HG02870 (cell line): ENCODE results near the gene RAD21L1.

ENCODE experiments used
- ATAC-seq: cut with Tn5 transposase; IDR thresholded peaks from one replicate; pipeline ENCODE4 v1.9.1; 2021; ENCODE audit warnings: mild to moderate bottlenecking, moderate library complexity; ENCODE audit not compliant: unreplicated experiment

RAD21L1 gene

DNA sequence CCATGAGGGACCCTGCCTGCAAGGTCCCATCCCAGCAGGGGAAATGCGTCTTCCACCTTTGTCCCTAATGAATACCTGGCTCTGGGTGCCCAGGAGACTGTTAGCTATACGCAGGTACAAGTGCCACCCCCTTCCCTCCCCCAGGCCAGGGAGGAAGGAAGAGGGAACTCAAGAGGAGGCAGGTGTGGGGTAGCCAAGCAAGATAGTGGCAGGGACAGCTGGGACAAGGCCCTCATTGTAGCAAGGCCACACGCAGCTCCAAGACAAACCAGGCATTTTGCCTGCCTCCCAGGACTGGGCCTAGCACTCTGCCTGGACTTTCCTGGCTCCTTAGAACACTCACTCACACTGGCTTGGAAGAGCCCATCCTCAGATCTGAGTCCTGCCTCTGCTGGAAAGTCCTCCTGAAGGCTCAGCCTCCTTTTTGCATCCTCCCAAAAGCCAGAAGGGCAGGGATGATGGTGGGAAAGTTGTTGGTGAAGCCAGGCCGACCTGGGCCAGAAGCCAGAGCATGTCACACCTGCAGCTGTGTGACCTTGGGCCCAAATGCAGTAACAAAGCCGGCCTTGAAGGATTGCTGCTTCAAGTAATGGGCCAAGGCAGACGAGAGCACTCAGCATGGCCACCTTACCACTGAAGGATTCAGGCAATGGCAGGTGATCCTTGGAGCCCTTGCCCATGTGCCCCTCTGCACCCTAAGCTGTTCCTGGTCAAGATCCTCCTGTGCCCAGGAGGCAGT, 68.0 kb downstream of the RAD21L1 start:
- ATAC-seq, result no peak

DNA sequence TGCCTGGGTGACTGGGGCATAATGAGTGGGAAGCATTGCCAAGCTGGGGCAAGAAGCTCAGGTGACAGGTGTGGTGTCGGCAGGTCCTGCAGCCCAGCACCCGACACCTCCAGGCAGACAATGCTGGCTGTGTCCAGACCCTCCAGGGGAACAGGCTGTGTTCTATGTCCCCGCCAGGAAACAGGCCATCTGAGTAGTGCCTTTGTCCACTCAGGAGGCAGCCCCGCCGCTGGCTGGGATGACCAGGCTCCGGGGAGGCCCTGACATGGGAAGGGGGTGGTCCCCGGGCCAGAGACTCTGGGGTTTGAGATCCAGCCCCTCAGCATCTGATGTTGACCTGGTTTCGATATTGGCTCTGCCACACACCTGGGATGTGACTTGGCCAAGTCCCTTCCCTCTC, 68.7 kb downstream of the RAD21L1 start:
- ATAC-seq, result no peak

DNA sequence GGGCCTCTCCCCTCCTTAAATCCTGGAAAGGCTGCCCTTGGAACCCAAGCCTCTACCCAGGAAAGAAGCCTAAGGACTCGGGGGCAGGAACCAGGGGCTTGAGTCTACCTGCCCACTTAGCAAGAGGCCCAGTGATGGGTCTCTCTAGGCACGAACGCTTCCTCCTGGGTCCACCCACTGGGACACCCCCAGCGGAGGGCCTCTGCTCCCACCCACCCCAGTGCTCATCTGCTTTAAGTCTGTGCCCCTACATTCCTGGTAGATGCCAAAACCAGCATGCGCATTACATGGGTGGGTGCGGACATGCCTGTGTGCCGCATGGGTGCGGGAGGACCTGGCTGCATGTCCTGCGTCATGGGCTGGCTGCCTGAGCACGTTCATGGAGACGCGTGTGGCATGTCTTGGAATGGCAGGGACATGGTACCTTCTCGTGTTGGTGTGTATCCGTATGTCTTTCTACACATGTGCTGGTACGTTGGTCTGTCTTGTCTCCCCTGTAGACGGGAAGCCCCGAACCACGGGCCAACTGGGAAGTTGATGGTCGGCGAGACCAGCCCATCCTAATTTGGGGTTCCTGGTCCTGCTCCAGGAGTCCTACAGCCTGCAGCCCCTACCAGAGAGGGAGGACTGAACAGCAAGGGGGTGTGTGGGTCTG, 69.6 kb downstream of the RAD21L1 start:
- ATAC-seq, result no peak

DNA sequence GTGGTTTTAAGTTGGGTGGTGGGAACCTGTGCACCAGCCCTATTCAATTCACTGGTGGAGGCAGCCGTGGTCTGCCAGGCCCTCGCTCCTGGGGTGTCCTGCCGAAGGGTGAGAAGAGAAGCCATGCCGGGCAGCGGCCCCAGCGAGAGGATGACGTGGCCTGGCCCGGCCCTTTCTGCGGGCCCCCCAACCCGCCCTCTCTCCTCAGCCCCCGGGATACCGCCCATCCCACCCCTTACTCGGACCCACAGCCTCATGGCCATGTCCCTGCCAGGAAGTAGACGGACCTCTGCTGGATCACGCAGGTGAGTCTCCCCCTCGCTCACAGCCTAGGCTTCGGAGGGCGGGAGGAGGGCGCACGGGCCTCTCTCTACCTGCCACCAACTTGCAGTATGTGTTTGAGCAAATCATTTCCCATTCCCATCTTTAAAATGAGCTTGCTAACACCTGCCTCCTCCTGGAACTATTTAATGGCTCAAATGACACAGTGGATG, 70.3 kb downstream of the RAD21L1 start:
- ATAC-seq, result no peak

DNA sequence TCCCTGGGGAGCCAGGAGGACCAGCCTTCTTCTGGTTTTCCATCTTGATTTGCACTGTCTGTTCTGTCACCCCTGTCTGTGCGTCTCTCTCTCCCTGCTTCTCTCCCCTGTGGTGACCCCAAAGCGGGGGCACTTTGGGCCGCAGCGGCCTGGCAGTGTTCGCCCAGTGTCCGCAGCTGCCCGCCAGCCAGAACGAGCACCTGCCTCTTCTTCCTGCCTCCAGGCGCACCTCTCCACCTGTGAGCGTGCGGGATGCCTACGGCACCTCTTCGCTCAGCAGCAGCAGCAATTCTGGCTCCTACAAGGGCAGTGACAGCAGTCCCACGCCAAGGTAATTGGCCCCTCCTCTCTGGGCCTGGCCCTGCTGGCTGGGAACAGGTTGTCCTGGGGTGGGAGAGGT, 71.1 kb downstream of the RAD21L1 start:
- no peak for ATAC-seq

DNA sequence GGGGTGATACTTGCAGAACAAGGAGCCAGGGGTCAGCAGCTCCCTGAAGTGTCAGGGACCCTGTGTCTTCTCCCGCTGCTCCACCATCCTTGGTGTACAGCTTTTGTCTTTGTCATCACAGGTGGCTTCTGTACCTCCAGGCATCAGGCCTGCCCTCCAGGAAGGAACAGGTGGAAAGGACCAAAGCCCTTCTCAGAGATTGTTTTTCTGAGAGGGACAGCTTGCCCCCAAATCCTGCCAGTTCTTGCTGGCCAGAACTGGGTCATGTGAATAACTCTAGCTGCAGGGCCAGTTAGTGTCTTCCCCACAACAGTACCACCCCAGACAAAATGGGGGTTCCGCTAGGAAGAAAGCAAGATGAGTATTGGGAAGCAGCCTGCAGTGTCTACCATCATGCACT, 71.6 kb downstream of the RAD21L1 start:
- ATAC-seq, result no peak

DNA sequence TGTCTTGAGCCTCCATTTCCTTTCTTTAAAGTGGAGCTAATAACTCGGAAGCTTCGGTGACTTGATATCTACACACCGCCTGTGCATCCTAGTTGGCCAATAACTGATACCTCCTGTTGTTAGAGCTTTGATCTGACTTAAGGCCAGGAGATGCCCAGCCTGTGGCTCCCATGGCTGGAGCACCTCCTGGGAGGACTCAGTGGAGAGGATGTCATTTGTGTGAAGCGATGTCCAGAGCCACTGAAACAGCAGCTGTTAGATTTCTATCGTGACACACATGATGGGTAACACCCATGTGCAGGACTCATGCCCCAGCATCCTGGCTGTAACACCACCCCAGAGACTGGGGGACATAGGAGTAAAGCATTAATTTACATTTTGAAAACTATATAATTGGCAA, 72.3 kb downstream of the RAD21L1 start:
- ATAC-seq, result no peak

DNA sequence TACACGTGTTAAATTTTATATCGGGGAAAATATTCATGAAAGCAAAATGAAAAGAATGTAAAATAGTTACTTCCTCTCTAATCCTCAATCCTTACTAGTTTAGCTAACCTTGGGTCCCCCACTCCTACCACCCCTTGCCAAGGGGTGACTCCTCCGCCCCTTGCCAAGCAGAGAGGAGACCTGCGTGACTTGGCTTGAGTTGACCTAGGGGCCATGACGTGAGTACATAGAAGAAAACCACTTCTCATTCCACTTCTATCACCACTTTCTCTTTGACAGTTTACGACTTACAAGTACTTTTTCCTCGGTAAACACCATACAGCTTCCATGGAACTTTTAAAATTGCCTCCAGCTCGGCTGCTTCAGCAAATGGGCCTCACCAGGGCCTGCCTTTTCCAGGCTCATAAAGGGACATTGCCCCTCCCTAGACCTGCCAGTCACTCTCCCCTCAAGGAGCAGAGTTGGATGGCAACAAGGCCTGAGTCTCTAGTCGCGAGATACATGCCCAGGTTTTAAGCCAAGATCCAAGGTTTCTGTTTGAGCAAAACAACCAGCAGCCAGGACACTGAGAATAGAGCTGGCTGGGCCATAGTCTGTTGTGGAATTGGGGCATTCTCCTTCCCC, 73.2 kb downstream of the RAD21L1 start:
- no peak for ATAC-seq

DNA sequence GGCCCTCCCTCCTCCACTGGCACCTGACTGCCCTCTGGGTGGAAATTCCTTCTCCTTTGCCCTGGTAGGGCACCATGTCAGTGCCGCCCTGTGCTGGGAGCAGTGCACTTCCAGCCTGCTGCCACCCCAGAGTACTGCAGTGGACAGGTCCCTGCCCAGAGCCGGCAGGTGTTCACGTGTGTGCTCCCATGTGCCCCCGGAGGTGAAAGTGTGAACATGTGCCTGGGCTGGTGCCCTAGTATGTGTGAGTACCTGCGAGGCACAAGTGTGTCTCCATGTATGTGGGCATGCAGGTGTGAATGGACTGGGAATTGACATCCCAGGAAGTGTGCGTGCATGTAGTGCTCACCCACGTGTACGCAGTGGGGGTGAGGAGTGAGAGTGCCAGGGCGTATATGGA, 73.7 kb downstream of the RAD21L1 start:
- ATAC-seq, result no peak

DNA sequence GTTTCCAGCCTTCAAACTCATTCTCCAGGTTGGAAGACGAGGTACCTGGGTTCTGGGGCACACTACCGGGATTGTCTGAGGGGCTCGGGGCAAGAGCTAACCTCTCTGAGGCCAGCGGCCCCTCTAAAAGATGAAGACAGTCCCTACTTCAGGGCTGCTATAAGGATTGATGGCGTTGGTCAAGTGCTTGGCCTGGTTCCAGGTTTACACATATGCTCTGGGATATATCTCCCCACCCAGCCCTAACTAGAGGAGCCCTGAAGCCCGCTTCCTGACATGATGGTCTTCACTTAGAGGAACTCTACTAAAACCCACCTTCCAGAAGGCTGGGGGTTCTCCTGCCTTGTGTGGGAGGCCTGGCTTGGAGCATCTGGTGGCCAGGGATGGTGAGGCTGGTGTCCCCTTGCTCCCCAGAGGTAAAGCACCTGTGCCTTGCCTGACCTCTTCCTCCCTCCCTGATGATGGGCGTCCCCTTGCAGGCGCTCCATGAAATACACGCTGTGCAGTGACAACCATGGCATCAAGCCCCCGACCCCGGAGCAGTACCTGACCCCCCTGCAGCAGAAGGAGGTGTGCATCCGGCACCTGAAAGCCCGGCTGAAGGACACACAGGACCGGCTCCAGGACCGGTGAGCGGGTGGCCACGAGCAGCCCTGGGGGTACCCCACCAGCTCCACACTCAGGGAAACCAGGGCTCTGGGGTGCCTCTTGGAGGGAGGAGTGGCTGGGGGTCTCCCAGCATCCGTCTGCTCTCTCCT, 74.4 kb downstream of the RAD21L1 start:
- ATAC-seq, result no peak

DNA sequence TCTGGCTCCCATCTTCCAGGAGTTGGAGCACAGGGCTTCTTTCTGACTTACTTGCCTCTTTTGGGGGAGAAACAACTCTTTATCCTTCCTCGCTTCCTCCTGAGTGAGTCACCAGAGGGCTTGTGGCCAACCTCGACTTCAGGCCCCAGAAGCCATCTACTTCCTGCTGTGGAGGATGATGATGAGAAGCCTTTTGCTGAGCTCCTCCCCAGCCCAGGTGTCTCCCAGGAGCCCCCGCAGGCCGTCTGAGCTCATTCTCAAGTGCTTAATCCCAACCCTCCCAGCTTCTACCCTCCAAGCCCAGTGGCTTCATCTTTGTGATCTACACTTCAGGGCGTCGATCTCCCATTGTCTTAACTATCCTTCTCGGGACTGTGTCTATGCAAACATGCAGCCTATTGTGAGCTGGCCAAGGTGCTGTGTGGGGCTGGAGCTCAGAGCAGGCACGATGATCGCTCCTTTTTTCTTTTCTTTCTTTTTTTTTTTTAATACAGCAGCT, 75.2 kb downstream of the RAD21L1 start:
- ATAC-seq, result no peak

DNA sequence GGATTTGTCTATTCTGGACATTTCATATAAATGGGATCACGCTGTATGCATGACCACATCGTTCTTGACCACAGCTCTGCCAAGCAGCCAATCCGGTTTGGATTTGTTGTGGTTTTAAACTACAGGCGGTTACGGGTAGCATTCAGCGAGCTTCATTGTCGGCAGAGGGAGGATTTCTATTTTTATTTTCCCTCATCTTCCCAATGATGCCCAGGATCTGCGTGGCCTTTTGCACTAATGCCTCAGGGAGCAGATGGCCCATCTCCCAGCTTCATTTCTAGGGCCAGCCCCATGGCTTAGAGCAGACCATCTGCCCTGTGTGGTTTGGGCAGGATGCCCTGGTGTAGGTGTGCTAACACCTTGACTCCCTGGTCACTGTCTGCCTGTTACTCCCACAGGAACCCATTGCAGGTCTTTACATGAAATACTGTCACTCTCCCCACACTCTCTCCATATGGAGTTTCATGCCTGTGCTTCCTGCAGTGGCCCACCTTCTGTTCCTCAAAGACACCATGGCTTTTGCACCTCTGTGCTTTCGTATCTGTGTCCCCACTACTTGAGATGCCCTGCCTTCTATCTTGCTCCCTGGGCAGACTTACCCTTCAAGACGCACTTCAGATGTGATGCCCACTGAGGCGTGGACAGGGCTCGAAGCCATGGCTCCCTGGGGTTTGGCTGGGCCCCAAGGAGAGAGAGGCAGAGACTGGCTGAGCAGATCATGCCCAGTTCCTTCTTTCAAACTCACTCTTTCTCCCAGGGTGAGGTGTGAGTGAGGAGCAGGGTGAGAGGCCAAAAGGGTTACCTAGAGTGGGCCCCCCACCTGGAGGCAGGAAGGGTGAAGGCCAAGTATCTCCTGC, 77.1 kb downstream of the RAD21L1 start:
- no peak for ATAC-seq

DNA sequence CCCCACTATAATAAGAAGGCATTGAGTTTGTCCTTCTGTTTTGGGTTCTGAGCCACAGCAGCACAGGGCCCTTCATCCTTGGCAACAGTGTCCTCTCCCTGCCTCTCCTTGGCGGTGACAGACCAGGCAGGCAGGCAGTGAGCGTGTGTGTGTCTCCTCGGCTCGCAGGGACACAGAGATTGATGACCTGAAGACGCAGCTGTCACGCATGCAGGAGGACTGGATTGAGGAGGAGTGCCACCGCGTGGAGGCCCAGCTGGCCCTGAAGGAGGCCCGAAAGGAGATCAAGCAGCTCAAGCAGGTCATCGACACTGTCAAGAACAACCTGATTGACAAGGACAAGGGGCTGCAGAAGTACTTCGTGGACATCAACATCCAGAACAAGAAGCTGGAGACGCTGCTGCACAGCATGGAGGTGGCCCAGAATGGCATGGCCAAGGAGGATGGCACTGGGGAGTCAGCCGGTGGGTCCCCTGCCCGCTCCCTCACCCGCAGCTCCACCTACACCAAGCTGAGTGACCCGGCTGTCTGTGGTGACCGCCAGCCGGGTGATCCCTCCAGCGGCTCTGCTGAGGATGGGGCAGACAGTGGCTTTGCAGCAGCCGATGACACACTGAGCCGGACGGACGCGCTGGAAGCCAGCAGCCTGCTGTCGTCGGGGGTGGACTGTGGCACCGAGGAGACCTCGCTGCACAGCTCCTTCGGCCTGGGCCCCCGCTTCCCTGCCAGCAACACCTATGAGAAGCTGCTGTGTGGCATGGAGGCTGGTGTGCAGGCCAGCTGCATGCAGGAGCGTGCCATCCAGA, 79.1 kb downstream of the RAD21L1 start:
- ATAC-seq, result no peak
